ENCODE data around the gene B4GALT2. TPM values are rescaled to one million over a fixed set of nuclear protein-coding genes. Genes with fewer than 3 reads are reported as not detected.
A peak's percentile ranks its signal among the peaks of the same experiment; 100 is the strongest.

B4GALT2 gene
- total RNA-seq, 1 donor from 2014 or later: 35.6 TPM

DNA sequence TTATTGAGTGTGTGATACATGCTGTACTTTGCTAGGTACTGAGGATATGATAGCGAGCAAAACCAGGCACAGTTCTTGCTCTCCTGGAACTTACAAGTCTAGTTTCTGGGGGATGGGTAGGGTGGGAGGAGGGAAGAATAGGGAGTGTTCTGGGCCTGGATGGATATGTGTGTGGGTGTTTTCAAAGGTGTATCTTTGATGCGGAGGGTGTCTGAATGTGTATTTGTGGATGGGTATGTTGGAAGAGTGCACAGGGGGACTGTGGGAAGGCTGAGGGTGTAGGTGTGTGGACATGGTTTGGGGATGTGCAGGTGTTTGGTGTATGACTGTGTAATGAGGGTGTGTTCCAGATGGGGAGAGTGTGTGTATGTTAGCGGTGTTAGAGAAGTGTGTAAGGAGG lies 13.7 kb upstream of the B4GALT2 start:
- DNase-seq (no peak), ATAC-seq (no peak)
- intact Hi-C loops (cut with micrococcal nuclease): no loop called here

DNA sequence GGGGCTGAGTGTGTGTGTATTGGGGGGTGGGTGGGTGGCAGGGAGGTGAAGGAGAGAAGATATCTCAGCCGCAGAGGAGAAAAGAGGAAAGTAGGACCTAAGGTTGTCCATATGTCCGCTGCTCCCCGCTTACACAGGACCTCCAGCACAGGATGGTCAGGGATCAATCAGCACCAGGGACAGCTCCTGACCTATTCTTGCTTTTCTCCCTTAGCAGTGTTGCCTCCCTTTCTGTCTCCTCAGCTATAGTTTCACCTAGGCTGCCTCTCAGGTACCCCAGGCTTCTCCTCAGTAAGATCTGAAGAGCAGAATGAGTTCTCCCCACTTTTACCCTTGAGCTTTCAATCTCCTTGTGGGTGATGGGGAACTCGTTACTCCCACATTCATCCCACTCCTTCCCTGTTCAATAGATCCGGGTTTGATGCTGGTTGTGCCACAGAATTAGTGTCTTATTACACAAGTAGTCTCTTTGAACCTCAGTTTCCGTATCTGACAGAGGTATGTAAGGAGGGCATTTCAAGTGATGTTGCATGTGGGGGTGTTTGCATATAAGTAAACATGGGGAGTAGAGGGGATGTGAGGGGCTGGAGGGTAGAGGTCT lies 10.6 kb upstream of the B4GALT2 start:
- intact Hi-C loops (cut with micrococcal nuclease): no loop called here
- DNase-seq (no peak), ATAC-seq (no peak)

DNA sequence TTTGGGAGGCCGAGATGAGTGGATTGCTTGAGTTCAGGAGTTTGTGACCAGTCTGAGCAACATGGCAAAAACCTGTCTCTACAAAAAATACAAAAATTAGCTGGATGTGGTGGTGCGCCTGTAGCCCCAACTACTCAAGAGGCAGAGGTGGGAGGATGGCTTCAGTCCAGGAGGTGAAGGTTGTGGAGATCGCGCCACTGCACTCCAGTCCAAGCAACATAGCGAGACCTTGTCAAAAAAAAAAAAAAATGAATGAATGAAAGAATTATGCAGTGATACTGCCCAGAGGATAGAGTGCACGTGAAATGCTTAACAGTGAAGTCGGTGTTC lies 9.6 kb upstream of the B4GALT2 start:
- ATAC-seq (no peak), DNase-seq (no peak)
- intact Hi-C loops (cut with micrococcal nuclease): no loop called here

GRCh38 chr1:43969746-43970466 lies 9.1 kb upstream of the B4GALT2 start, which contains the start of gene DPH2:
Gene DPH2 (plus strand): TSS chr1:43970010. CDS start chr1:43970176, 166 bp downstream.
- peak; percentile 97 for DNase-seq
- intact Hi-C loops (cut with micrococcal nuclease): no loop called here
- peak; percentile 88 for ATAC-seq

DNA sequence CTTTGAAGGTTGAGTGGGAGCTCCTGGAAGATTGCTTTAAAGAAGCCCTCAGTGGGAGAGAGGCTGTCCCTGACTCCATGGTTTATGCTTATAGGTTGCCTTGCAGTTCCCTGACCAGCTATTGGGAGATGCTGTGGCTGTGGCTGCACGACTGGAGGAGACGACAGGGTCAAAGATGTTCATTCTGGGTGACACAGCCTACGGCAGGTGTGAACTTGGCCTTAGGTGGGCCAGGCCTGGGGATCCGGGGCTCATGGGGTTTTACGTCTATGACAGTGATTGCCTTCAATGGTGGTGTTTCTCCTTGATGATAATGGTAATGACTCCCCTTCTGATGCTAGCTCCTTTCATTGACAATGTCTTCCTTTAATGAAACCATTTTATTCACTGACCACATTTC lies 8.5 kb upstream of the B4GALT2 start:
- DNase-seq: no peak
- ATAC-seq: no peak
- intact Hi-C loops (cut with micrococcal nuclease): no loop called here

DNA sequence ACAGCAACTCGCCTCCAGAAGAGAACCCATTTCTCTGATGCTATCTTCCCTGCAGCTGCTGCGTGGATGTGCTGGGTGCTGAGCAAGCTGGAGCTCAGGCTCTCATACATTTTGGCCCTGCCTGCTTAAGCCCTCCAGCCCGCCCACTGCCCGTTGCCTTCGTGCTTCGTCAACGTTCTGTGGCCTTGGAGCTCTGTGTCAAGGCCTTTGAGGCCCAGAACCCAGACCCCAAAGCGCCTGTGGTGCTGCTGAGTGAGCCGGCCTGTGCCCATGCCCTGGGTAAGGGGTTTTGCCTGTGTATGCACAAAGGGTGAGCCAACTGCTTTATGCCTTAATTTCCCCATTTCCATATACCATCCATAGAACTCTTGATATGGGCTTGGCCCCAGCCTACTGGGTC lies 8.1 kb upstream of the B4GALT2 start:
- intact Hi-C loops (cut with micrococcal nuclease): no loop called here

GRCh38 chr1:43971336-43971980 lies 7.6 kb upstream of the B4GALT2 start:
- no peak for ATAC-seq
- no peak for DNase-seq
- intact Hi-C loops (cut with micrococcal nuclease): no loop called here

More for the DNA sequence above, 8.1 kb upstream of the B4GALT2 start:
- ATAC-seq (no peak), DNase-seq (no peak)

DNA sequence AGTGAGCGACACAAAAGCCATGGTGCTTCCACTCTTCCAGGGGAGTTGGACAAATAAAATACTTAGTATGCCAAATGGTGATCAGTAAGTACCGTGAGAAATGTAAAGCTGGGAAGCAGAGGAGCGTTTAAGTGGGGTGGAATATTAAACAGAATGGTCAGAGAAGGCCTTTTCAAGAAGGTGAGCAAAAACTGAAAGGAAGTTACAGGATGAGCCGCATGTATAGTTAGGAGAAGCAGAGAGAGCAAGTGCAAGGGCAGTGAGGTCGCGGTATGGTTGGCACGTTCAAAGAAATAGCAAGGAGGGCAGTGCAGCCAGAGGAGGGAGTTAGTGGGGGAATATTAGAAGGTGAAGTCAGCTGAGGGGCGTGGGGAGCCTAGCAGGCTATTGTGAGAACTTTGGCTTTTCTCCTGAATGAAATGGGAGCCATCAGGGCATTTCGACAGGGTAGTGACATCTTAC lies 5.0 kb upstream of the B4GALT2 start:
- intact Hi-C loops (cut with micrococcal nuclease): no loop called here
- DNase-seq: no peak
- ATAC-seq: peak; percentile 2

DNA sequence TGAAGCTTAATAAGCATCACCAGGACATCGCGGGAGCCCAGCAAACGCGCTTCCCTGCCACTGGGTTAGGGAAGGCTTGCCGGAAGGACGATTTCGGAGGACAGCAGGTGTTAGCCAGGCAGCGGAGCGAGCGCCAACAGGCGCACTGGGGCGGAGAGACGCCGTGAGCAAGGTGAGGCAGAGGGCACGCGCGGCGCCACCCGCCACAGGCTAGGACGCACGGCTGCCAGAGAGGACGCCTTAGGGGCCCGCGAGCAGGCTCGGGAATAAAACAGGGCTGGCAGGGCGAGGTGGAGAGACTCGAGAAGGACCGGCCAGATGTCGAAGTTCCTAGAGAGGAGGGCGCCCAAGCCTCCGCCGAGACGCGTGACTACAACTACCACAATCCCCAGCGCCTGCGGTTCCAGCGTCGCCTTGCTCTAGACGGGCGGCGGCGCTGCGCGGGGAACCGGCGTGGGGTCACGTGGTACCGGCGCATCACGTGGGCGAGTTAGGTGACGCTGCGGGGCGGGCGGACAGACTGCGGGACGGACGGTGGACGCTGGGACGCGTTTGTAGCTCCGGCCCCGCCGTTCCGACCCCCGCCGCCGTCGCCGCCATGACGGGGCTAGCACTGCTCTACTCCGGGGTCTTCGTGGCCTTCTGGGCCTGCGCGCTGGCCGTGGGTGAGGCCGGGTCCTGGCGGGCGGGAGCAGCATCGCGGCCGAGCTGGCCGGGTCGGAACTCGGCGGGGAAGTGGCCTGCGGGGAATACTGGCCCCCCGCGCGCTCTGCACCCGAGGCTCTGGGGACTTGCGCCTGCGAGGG lies 4.4 kb upstream of the B4GALT2 start, which contains the start of gene ATP6V0B:
Gene ATP6V0B (plus strand): TSS at position 518 of the 806 bp plus-strand sequence. CDS start 81 bp downstream, at position 599.
- intact Hi-C loops (cut with micrococcal nuclease): no loop called here
- ATAC-seq (peak; percentile 89), DNase-seq (peak; percentile 99)

DNA sequence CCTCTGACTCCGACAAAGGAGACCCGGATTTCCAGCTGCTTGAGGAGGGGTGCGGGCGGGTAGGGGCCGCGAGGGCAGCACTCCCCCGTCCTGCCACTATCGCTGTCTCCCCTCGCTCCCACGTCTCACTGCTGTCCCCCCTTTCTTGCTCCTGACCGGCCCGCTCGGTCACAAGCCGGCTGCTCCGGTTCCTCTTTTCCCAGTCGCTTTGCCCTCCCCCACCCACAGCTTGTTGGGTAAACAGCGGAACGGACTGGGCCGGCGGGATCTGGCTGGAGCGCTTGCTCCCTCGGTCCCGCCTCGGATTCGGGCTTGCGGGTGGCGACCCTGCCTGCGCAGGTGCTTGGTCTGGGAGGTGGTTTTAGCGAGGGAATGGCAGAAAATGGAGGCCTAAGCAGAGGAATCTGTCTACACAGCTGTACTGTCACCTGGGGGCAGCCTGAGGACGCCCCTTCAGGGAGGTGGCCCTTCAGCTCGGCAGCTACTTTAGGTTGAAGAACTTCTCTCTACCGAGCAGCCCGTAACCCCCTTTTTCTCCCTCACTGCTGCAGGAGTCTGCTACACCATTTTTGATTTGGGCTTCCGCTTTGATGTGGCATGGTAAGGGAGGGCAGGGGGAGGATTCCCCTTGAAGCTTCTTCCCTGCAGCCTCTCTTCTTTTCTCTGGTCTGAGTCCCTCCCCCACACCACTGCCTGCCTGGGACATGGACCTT lies 3.6 kb upstream of the B4GALT2 start:
- ATAC-seq (peak; percentile 24), DNase-seq (peak; percentile 70)
- intact Hi-C loops (cut with micrococcal nuclease): no loop called here

GRCh38 chr1:43976045-43976444 lies 3.0 kb upstream of the B4GALT2 start:
- ATAC-seq (no peak), DNase-seq (no peak)
- intact Hi-C loops (cut with micrococcal nuclease): no loop called here

DNA sequence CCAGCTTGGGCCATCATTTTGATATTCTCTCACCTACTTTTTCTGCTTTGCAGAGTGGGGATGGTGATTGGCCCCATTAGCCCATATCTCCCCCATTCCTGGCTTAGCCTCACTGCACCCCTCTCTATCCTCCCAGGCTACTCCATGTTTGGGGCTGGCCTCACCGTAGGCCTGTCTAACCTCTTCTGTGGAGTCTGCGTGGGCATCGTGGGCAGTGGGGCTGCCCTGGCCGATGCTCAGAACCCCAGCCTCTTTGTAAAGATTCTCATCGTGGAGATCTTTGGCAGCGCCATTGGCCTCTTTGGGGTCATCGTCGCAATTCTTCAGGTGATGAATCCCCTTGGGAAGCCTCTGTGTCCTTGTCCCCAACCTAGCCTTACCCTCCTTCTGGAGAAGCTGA lies 2.1 kb upstream of the B4GALT2 start:
- ATAC-seq (no peak), DNase-seq (no peak)
- intact Hi-C loops (cut with micrococcal nuclease): no loop called here

DNA sequence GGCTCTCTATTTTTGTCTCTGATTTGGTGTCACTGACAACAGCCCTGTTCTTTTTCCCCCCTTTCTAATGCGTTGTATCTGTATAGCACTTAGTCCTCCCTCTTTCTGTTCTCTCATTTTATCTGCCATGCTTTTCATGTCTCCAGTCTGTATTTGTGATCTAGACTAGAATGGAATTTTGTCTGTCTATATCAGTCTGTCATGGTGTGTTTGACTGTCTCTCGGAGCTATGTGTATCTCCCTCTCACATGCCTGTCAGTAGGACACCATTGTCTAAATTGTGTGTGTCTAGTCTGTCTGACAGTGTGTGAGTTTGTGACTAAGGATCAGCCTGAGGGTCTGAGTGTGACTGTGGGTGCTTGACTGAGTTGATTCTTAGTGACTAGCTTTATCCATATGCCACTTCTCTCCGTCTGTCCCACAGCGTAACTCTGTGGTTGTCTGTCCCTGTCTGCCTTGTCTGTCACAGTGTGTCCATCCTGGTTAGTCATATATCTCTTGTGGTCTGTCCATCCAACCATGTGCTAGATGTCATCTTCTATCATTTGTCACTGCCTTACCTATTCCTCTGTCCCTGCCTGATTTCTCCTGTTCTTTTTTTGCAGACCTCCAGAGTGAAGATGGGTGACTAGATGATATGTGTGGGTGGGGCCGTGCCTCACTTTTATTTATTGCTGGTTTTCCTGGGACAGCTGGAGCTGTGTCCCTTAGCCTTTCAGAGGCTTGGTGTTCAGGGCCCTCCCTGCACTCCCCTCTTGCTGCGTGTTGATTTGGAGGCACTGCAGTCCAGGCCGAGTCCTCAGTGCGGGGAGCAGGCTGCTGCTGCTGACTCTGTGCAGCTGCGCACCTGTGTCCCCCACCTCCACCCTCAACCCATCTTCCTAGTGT lies 1.4 kb upstream of the B4GALT2 start:
- DNase-seq (no peak), ATAC-seq (no peak)
- intact Hi-C loops (cut with micrococcal nuclease): no loop called here

DNA sequence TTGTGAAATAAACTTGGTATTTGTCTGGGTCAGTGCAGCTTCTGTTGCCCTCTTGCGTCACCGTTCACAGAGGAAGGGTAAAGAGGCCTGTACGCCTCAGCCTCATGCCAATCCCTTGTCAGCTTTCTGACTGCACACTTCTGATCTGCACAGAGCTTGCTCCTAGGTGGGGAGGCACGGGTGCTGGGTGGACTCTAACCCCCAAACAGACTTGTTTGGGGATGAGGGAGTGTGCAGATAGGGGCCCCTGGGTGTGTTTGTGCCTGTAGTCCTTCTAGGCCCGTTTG lies 803 bp upstream of the B4GALT2 start:
- DNase-seq (no peak), ATAC-seq (no peak)
- intact Hi-C loops (cut with micrococcal nuclease): no loop called here

GRCh38 chr1:43979261-43979527 lies 184 bp downstream of the B4GALT2 start:
- ATAC-seq (no peak), DNase-seq (no peak)
- intact Hi-C loops (cut with micrococcal nuclease): no loop called here

- peak; percentile 66 for DNase-seq
- intact Hi-C loops (cut with micrococcal nuclease): no loop called here
Measured at GRCh38 chr1:43979528-43980254, 681 bp downstream of the B4GALT2 start.

GRCh38 chr1:43980255-43981134 lies 1.5 kb downstream of the B4GALT2 start:
- DNase-seq: no peak
- ATAC-seq: no peak

More at GRCh38 chr1:43979528-43980254, 681 bp downstream of the B4GALT2 start:
- peak; percentile 16 for ATAC-seq

More at GRCh38 chr1:43980255-43981134, 1.5 kb downstream of the B4GALT2 start:
- intact Hi-C loops (cut with micrococcal nuclease): no loop called here
